Motor neuron (in vitro differentiated cells): ENCODE measurements around the gene PHRF1. TPM values are rescaled to one million over a fixed set of nuclear protein-coding genes. Genes with fewer than 3 reads are reported as not detected.

Source experiments
- ATAC-seq, 8 experiments: fragments of 200-7000 bp; cut with Tn5 transposase; replicated peaks in 6 of 8; 2 replicates each; pipeline ENCODE4 v1.8.0; 2021; ENCODE audit warnings: mild to moderate bottlenecking in 8 of 8, moderate library complexity in 8 of 8
- H3K27ac ChIP-seq, 2 donors: fragments of 250-450 bp; sonication (Bioruptor Pico); 2 replicates each; pipeline ENCODE4 v1.9.0; 2021; ENCODE audit warnings: antibody characterized with exemption in 2 of 2, mild to moderate bottlenecking in 2 of 2, moderate library complexity in 1 of 2
- H3K4me1 ChIP-seq, 2 donors: fragments of 250-450 bp; sonication (Bioruptor Pico); replicated peaks in 1 of 2; 2 replicates each; pipeline ENCODE4 v1.6.1; 2021; ENCODE audit warnings: antibody characterized with exemption in 2 of 2, mild to moderate bottlenecking in 2 of 2, moderate library complexity in 1 of 2
- H3K4me3 ChIP-seq, 5 donors: fragments of 250-450 bp; sonication (Bioruptor Pico); 2 replicates each; pipeline ENCODE4 v1.9.0; 2021; ENCODE audit warnings: antibody characterized with exemption in 5 of 5, mild to moderate bottlenecking in 5 of 5, moderate library complexity in 4 of 5
- WGBS, 10 experiments: fragments of 450-650 bp; shearing (Covaris generic); methylation state at CpG; one replicate each; pipeline ENCODE4 v1.0.0; 2022; 5-methylcytosine and 5-hydroxymethylcytosine counted together
- in situ Hi-C, 9 experiments: fragments of 400-800 bp; cut with MboI; loops; one replicate each; pipeline ENCODE4 v1.15.0; 2021; ENCODE audit warnings: low sequenced_read_pairs in 9 of 9, low pct_unique_long_range_greater_than_20kb in 2 of 9; ENCODE audit not compliant: unreplicated experiment in 9 of 9
- total RNA-seq, 8 experiments: library from RNA; unstranded; fragments of 300-600 nt; gene quantifications; 2 replicates each; pipeline versions ENCODE4 v1.2.3 to v1.2.4, GENCODE V29; 2022

Gene PHRF1
- total RNA-seq, 8 experiments from 2014 or later: 11.9 to 32.0 (median 16.0) TPM

- Histone ChIP-seq H3K4me1 (no peaks in the 10 kb centered on the region), H3K4me3 (no peak overlapping the region), H3K27ac (no peak overlapping the region)
- WGBS, 10 experiments: 82 to 98% (median 90%) methylated on average over 2 to 6 of the region's 6 CpGs; no CpG with 5 or more reads in 7 of the 10 experiments
- peak in 7 of 8 experiments; percentile 41 to 98 (median 95) for ATAC-seq
- in situ Hi-C loops: no loop called here
Observed at GRCh38 chr11:587978-588380, 11.7 kb downstream of the PHRF1 start.

GRCh38 chr11:589798-590197 lies 13.5 kb downstream of the PHRF1 start:
- WGBS, 10 experiments: 88 to 100% (median 96%) methylated on average over 2 to 20 of the region's 26 CpGs; no CpG with 5 or more reads in 3 of the 10 experiments
- no peak for ATAC-seq
- H3K27ac ChIP-seq: no peak overlapping the region
- in situ Hi-C loops: no loop called here
- no peaks in the 10 kb centered on the region for H3K4me1 ChIP-seq
- no peak overlapping the region for H3K4me3 ChIP-seq

- no peak overlapping the region for H3K4me3 ChIP-seq
- no peaks in the 10 kb centered on the region for H3K4me1 ChIP-seq
- in situ Hi-C loops: no loop called here
- ATAC-seq: no peak
- no peak overlapping the region for H3K27ac ChIP-seq
- WGBS, 10 experiments: 40 to 100% (median 74%) methylated on average over 1 to 6 of the region's 11 CpGs; no CpG with 5 or more reads in 3 of the 10 experiments
Observed at GRCh38 chr11:590997-591396, 14.7 kb downstream of the PHRF1 start.

GRCh38 chr11:592501-592900 lies 16.2 kb downstream of the PHRF1 start:
- WGBS, 10 experiments: 87 to 100% (median 96%) methylated on average over 1 to 15 of the region's 22 CpGs; no CpG with 5 or more reads in 4 of the 10 experiments
- no peak for ATAC-seq
- Histone ChIP-seq H3K4me3 (no peak overlapping the region), H3K4me1 (no peaks in the 10 kb centered on the region), H3K27ac (no peak overlapping the region)
- in situ Hi-C loops: no loop called here

- ATAC-seq: no peak
- Histone ChIP-seq H3K4me1 (no peaks in the 10 kb centered on the region), H3K27ac (no peak overlapping the region), H3K4me3 (no peak overlapping the region)
- WGBS, 10 experiments: 53 to 94% (median 92%) methylated on average over 2 to 4 of the region's 10 CpGs; no CpG with 5 or more reads in 5 of the 10 experiments
- in situ Hi-C loops: no loop called here
Observed at GRCh38 chr11:592918-593317, 16.6 kb downstream of the PHRF1 start.

- H3K27ac ChIP-seq: no peak overlapping the region
- 84 to 94% (median 90%) methylated on average over 3 to 12 of the region's 21 CpGs; no CpG with 5 or more reads in 7 of the 10 experiments for WGBS, 10 experiments
- in situ Hi-C loops: no loop called here
- H3K4me1 ChIP-seq: no peaks in the 10 kb centered on the region
- H3K4me3 ChIP-seq: no peak overlapping the region
- ATAC-seq: no peak
Observed at GRCh38 chr11:593347-593746, 17.1 kb downstream of the PHRF1 start.

- in situ Hi-C loops: no loop called here
- H3K27ac ChIP-seq: no peak overlapping the region
- WGBS, 10 experiments: 80 to 100% (median 94%) methylated on average over 1 to 7 of the region's 10 CpGs; no CpG with 5 or more reads in 5 of the 10 experiments
- ATAC-seq: no peak
- no peaks in the 10 kb centered on the region for H3K4me1 ChIP-seq
- H3K4me3 ChIP-seq: no peak overlapping the region
Observed at GRCh38 chr11:595400-595799, 19.1 kb downstream of the PHRF1 start.

GRCh38 chr11:596374-596773 lies 20.1 kb downstream of the PHRF1 start:
- H3K4me3 ChIP-seq: no peak overlapping the region
- no peaks in the 10 kb centered on the region for H3K4me1 ChIP-seq
- no peak overlapping the region for H3K27ac ChIP-seq
- no peak for ATAC-seq
- in situ Hi-C loops: no loop called here
- WGBS, 10 experiments: 89 to 100% (median 95%) methylated on average over 1 to 9 of the region's 10 CpGs; no CpG with 5 or more reads in 6 of the 10 experiments

GRCh38 chr11:597166-597725 lies 21.0 kb downstream of the PHRF1 start:
- 83 to 90% methylated on average over 2 to 3 of the region's 29 CpGs; no CpG with 5 or more reads in 8 of the 10 experiments for WGBS, 10 experiments

GRCh38 chr11:598005-598680 lies 21.9 kb downstream of the PHRF1 start:
- WGBS, 10 experiments: 60 to 100% (median 97%) methylated on average over 1 to 10 of the region's 30 CpGs; no CpG with 5 or more reads in 5 of the 10 experiments
- in situ Hi-C loops: no loop called here

More at GRCh38 chr11:597166-597725, 21.0 kb downstream of the PHRF1 start:
- in situ Hi-C loops: no loop called here
- H3K27ac ChIP-seq: no peak overlapping the region
- ATAC-seq: peak in 7 of 8 experiments; percentile 17 to 59 (median 32)
- H3K4me3 ChIP-seq: no peak overlapping the region
- H3K4me1 ChIP-seq: no peaks in the 10 kb centered on the region

GRCh38 chr11:601573-602245 lies 25.4 kb downstream of the PHRF1 start:
- Histone ChIP-seq H3K4me1 (no peaks in the 10 kb centered on the region), H3K27ac (no peak overlapping the region), H3K4me3 (no peak overlapping the region)
- ATAC-seq: no peak
- in situ Hi-C loops: no loop called here
- 83 to 100% (median 93%) methylated on average over 1 to 13 of the region's 23 CpGs; no CpG with 5 or more reads in 2 of the 10 experiments for WGBS, 10 experiments

More at GRCh38 chr11:598005-598680, 21.9 kb downstream of the PHRF1 start:
- H3K4me3 ChIP-seq: no peak overlapping the region
- no peaks in the 10 kb centered on the region for H3K4me1 ChIP-seq
- ATAC-seq: peak in 3 of 8 experiments; percentile 9 to 19 (median 12)
- no peak overlapping the region for H3K27ac ChIP-seq

- Histone ChIP-seq H3K4me1 (no peaks in the 10 kb centered on the region), H3K27ac (no peak overlapping the region), H3K4me3 (no peak overlapping the region)
- in situ Hi-C loops: no loop called here
- no peak for ATAC-seq
- WGBS, 10 experiments: 81 to 100% (median 94%) methylated on average over 2 to 12 of the region's 13 CpGs; no CpG with 5 or more reads in 1 of the 10 experiments
Observed at GRCh38 chr11:603154-603553, 26.9 kb downstream of the PHRF1 start.
